ENCODE measurements around the gene FAAP20.

FAAP20 gene

DNA sequence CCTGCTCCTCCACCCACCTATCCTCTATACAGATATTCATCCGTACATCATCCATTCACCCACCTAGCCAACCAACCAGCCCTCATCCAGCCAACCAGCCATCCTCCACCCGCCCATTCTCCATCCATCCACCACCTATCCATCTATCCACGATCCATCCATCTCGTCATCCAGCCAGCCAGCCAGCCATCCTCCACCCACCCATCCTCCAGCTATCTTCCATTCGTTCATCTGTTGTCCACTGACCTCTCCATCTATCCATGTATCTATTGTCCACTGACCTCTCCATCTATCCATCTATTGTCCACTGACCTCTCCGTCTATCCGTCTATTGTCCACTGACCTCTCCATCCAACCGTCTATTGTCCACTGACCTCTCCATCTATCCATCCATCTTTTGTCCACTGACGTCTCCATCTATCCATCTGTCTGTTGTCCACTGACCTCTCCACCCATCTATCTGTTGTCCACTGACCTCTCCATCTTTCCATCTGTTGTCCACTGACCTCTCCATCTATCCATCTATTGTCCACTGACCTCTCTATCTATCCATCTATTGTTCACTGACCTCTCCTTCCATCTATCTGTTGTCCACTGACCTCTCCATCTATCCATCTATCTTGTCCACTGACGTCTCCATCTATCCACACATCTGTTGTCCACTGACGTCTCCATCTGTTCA lies 47.6 kb downstream of the FAAP20 start:
- no peak for TF ChIP-seq SPI1 (IDR thresholded peaks at IDR 0.05; ENCODE audit: low read depth, low read length)
- TF ChIP-seq POU2F2 (IDR thresholded peaks at IDR 0.05; ENCODE audit: low read depth, low read length) = no peak
- TF ChIP-seq TAF1 (IDR thresholded peaks at IDR 0.05; ENCODE audit: low read depth, low read length) = no peak
- no peak for TF ChIP-seq PAX5 (IDR thresholded peaks at IDR 0.05; ENCODE audit: insufficient read depth, low read length, severe bottlenecking)
- TF ChIP-seq POLR2A (IDR thresholded peaks at IDR 0.05; ENCODE audit: low read depth, low read length) = no peak
- DNase-seq (ENCODE audit: insufficient read length, low spot score) (no peak), FAIRE-seq (no peak)

DNA sequence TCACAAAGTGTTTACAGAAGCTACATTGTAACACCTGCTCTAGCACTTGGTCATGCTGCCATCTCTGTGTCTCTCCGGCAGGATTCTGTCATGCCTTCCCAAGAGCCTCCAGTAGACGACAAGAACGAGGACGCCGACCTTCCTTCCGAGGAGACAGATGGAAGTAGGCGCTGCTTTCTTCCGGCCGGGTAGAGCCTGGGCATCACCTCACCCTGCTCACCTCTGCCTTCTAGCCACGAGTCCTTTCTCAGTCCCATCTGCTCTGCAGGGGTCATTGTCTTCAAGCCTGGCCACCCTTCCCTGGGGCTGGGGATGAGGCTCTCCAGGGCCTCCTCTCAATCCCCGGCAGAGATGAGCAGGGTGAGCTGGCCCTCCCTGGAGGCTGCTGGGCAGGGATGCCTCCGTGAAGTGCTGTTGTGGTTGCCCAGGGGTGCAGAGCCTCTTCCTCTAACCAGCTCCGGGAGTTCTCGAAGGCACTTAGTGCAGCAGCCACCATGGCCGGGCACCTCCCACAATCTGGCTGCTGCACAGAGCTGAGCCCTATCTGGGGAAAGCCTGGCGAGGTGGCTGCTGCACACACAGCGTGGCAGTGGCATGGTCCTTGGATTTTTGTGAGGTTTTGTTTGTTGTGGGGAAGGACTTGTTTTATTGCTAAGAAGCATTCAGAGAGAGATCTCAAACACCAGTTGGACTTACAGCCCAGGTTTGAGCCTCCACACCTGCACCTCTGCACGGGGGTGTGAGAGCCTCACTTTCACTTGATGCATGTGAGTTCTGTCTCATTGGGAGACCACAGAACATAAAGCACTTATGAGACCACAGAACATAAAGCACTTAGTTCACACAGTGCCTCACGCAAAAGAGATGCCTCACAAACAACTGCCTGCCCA lies 48.4 kb downstream of the FAAP20 start:
- no peak for DNase-seq (ENCODE audit: insufficient read length, low spot score)
- no peak for FAIRE-seq
- no peak for TF ChIP-seq SPI1 (IDR thresholded peaks at IDR 0.05; ENCODE audit: low read depth, low read length)
- TF ChIP-seq POLR2AphosphoS5 (IDR thresholded peaks at IDR 0.05; ENCODE audit: low read depth, low read length) = no peak
- TF ChIP-seq POU2F2 (IDR thresholded peaks at IDR 0.05; ENCODE audit: low read depth, low read length) = no peak
- no peak for TF ChIP-seq POLR2A (IDR thresholded peaks at IDR 0.05; ENCODE audit: low read depth, low read length)
- TF ChIP-seq TAF1 (IDR thresholded peaks at IDR 0.05; ENCODE audit: low read depth, low read length) = no peak
- no peak for TF ChIP-seq PAX5 (IDR thresholded peaks at IDR 0.05; ENCODE audit: insufficient read depth, low read length, severe bottlenecking)

DNA sequence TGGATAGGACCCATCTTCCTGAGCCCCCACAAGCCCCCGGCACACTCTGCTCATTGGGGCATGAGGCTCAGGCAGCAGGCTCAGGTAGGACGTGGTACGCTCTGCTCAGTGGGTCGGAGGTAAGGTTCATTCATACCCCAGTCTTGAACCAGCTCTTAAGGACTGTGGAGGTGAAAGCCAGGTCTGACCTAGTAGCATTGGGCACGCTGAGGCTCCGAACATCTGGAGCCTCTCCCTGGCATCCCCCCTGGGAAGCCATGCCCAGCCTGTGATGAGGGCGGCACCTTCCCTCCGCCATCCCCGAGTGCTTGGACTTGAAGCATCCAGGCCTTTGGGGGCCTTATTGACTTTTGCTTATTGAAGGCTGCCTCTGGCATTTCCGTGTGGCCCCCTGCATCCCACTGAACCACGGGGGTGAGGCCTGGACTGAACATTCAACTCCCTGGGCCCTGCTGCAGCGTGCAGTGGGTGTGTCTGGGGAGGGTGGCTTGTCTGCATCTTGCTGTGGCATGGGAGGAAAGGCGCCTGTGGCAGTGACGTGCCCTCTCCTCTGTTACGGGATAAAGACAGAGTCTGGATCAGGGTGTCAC lies 50.0 kb downstream of the FAAP20 start:
- DNase-seq (ENCODE audit: insufficient read length, low spot score) = no peak
- FAIRE-seq = no peak
- TF ChIP-seq PAX5 (IDR thresholded peaks at IDR 0.05; ENCODE audit: insufficient read depth, low read length, severe bottlenecking) = no peak
- no peak for TF ChIP-seq SPI1 (IDR thresholded peaks at IDR 0.05; ENCODE audit: low read depth, low read length)
- TF ChIP-seq POU2F2 (IDR thresholded peaks at IDR 0.05; ENCODE audit: low read depth, low read length) = no peak
- no peak for TF ChIP-seq TAF1 (IDR thresholded peaks at IDR 0.05; ENCODE audit: low read depth, low read length)
- no peak for TF ChIP-seq POLR2A (IDR thresholded peaks at IDR 0.05; ENCODE audit: low read depth, low read length)
- TF ChIP-seq POLR2AphosphoS5 (IDR thresholded peaks at IDR 0.05; ENCODE audit: low read depth, low read length) = no peak

DNA sequence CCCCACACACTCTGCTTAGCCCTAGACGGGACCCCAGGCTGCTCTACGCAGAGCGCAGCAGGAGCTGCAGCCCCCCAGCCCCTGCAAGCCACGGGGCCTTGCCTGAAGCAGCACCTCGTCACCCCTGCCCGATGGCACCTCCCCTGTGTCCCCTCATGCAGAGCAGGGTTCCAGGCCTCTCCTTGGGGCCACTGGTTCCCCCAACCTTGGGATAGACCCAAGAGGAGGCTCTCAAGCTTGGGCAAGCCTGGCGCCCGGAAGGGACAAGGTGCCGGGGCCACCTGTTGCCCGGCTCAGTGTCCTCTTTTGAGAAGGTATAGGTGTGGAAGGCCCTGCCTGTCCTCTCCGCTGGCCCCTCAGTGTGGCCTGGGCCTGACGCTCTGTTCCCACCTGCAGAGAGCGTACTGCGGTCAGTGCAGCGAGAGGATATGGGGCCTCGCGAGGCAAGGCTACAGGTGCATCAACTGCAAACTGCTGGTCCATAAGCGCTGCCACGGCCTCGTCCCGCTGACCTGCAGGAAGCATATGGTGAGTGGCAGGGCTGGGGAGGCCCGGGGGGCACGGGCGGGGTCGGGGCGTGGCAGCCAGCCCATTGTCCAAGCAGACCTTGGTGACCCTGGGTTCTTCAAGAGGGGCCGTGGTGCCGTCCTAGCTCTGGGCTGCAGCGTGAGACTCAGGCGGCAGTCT lies 50.6 kb downstream of the FAAP20 start:
- no peak for DNase-seq (ENCODE audit: insufficient read length, low spot score)
- no peak for FAIRE-seq
- TF ChIP-seq SPI1 (IDR thresholded peaks at IDR 0.05; ENCODE audit: low read depth, low read length) (no peak), POLR2AphosphoS5 (IDR thresholded peaks at IDR 0.05; ENCODE audit: low read depth, low read length) (no peak), POU2F2 (IDR thresholded peaks at IDR 0.05; ENCODE audit: low read depth, low read length) (no peak), PAX5 (IDR thresholded peaks at IDR 0.05; ENCODE audit: insufficient read depth, low read length, severe bottlenecking) (no peak), TAF1 (IDR thresholded peaks at IDR 0.05; ENCODE audit: low read depth, low read length) (no peak), POLR2A (IDR thresholded peaks at IDR 0.05; ENCODE audit: low read depth, low read length) (no peak)

DNA sequence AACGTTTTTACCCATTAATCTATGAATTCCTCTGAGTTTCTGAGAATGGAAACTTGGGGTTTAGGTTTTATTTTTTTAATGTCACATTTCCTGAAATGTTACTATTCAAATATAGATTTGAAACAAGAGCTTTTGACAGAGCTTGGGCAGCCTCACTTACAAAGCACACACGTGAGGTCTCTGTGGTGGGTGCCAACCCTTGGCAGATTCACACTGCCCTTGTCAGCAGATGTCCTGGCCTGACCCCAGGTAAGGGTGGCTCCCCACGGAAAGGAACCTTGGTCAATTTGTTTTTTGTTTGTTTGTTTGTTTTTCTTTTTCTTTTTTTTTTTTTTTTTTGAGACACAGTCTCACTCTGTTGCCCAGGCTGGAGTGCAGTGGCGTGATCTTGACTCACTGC lies 53.5 kb downstream of the FAAP20 start:
- DNase-seq (ENCODE audit: insufficient read length, low spot score) (no peak), FAIRE-seq (no peak)
- TF ChIP-seq POLR2A (IDR thresholded peaks at IDR 0.05; ENCODE audit: low read depth, low read length) = no peak
- no peak for TF ChIP-seq TAF1 (IDR thresholded peaks at IDR 0.05; ENCODE audit: low read depth, low read length)

Measured in GM12891 (cell line).